Liver (tissue), 9 donors: Measurements from ENCODE around the gene RANBP3. TPM values are rescaled to one million over a fixed set of nuclear protein-coding genes. Genes with fewer than 3 reads are reported as not detected.

Experiments
- DNase-seq: peaks from one replicate; pipeline ENCODE4 v3.0.0-alpha.2; 2017; ENCODE audit warnings: low spot score
- H3K27ac ChIP-seq, 2 donors: one replicate each; pipeline ENCODE4 v1.7.0; 2013; ENCODE audit warnings: inconsistent platforms in 2 of 2, low read length in 2 of 2, control low read depth in 1 of 2, low read depth in 1 of 2, mild to moderate bottlenecking in 1 of 2
- H3K27me3 ChIP-seq, 4 donors: one replicate each; pipeline versions ENCODE4 v1.6.1 to v1.7.0; 2013; ENCODE audit warnings: low read length in 3 of 4, inconsistent platforms in 1 of 4, mild to moderate bottlenecking in 1 of 4, moderate library complexity in 1 of 4; ENCODE audit not compliant: control insufficient read depth in 4 of 4, insufficient read depth in 4 of 4
- H3K36me3 ChIP-seq, 4 donors: one replicate each; pipeline versions ENCODE4 v1.6.1 to v1.7.0; 2013; ENCODE audit warnings: low read length in 3 of 4, mild to moderate bottlenecking in 3 of 4, low read depth in 1 of 4, moderate library complexity in 1 of 4; ENCODE audit not compliant: control insufficient read depth in 4 of 4, insufficient read depth in 3 of 4
- H3K4me1 ChIP-seq, 4 donors: one replicate each; pipeline versions ENCODE4 v1.6.1 to v1.7.0; 2013; ENCODE audit warnings: low read length in 3 of 4, mild to moderate bottlenecking in 3 of 4, moderate library complexity in 1 of 4; ENCODE audit not compliant: control insufficient read depth in 4 of 4, insufficient read depth in 4 of 4
- H3K4me3 ChIP-seq, 3 donors: one replicate each; pipeline versions ENCODE4 v1.6.1 to v1.7.0; 2013; ENCODE audit warnings: low read length in 3 of 3, control low read depth in 1 of 3, low read depth in 1 of 3, mild to moderate bottlenecking in 1 of 3
- H3K9ac ChIP-seq, 2 donors: one replicate each; pipeline ENCODE4 v1.7.0; 2013; ENCODE audit warnings: low read length in 2 of 2, mild to moderate bottlenecking in 2 of 2, moderate library complexity in 2 of 2, control low read depth in 1 of 2, low read depth in 1 of 2
- H3K9me3 ChIP-seq, 4 donors: one replicate each; pipeline versions ENCODE4 v1.6.1 to v1.7.0; 2013; ENCODE audit warnings: low read length in 3 of 4; ENCODE audit not compliant: control insufficient read depth in 4 of 4
- ATF3 ChIP-seq: IDR thresholded peaks from 2 replicates; pipeline ENCODE4 v1.6.1; 2016; ENCODE audit warnings: antibody characterized with exemption
- CTCF ChIP-seq: fragments of 150-350 bp; IDR thresholded peaks from 2 replicates; pipeline ENCODE4 v1.5.1; 2017; ENCODE audit warnings: improper control_type of control experiment, low read depth, low read length; ENCODE audit not compliant: missing input control
- EGR1 ChIP-seq, 2 donors: IDR thresholded peaks; 2 replicates each; pipeline ENCODE4 v1.6.1; 2016 to 2018; ENCODE audit warnings: antibody characterized with exemption in 2 of 2, low read depth in 2 of 2
- FOXA1 ChIP-seq: IDR thresholded peaks from 2 replicates; pipeline ENCODE4 v1.6.1; 2016; ENCODE audit warnings: antibody characterized with exemption
- FOXA2 ChIP-seq: IDR thresholded peaks from 2 replicates; pipeline ENCODE4 v1.6.1; 2016; ENCODE audit warnings: antibody characterized with exemption
- GABPA ChIP-seq, 2 donors: IDR thresholded peaks in 1 of 2; conservative IDR thresholded peaks in 1 of 2; 2 replicates each; pipeline ENCODE4 v1.6.1; 2016; ENCODE audit warnings: antibody characterized with exemption in 2 of 2, mild to moderate bottlenecking in 1 of 2, moderate library complexity in 1 of 2
- HNF4A ChIP-seq, 2 donors: conservative IDR thresholded peaks; 2 replicates each; pipeline ENCODE4 v1.6.1; 2016; ENCODE audit warnings: antibody characterized with exemption in 2 of 2, mild to moderate bottlenecking in 2 of 2
- HNF4G ChIP-seq: IDR thresholded peaks from 2 replicates; pipeline ENCODE4 v1.6.1; 2016; ENCODE audit warnings: antibody characterized with exemption
- JUND ChIP-seq, 2 donors: IDR thresholded peaks; 2 replicates each; pipeline ENCODE4 v1.6.1; 2016; ENCODE audit warnings: antibody characterized with exemption in 2 of 2
- MAX ChIP-seq: IDR thresholded peaks from 2 replicates; pipeline ENCODE4 v1.6.1; 2016; ENCODE audit warnings: antibody characterized with exemption
- NR2F2 ChIP-seq: IDR thresholded peaks from 2 replicates; pipeline ENCODE4 v1.6.1; 2016; ENCODE audit warnings: antibody characterized with exemption
- RAD21 ChIP-seq, 2 donors: IDR thresholded peaks; 2 replicates each; pipeline ENCODE4 v1.6.1; 2016; ENCODE audit warnings: antibody characterized with exemption in 2 of 2, mild to moderate bottlenecking in 2 of 2
- REST ChIP-seq: IDR thresholded peaks from 2 replicates; pipeline ENCODE4 v1.6.1; 2016; ENCODE audit warnings: antibody characterized with exemption, mild to moderate bottlenecking
- RXRA ChIP-seq, 2 donors: IDR thresholded peaks; 2 replicates each; pipeline ENCODE4 v1.6.1; 2017 to 2018; ENCODE audit warnings: antibody characterized with exemption in 2 of 2, mild to moderate bottlenecking in 1 of 2
- SP1 ChIP-seq: IDR thresholded peaks from 2 replicates; pipeline ENCODE4 v1.6.1; 2018; ENCODE audit warnings: antibody characterized with exemption, mild to moderate bottlenecking
- TAF1 ChIP-seq: conservative IDR thresholded peaks from 2 replicates; pipeline ENCODE4 v1.6.1; 2016; ENCODE audit warnings: antibody characterized with exemption, mild to moderate bottlenecking
- YY1 ChIP-seq: IDR thresholded peaks from 2 replicates; pipeline ENCODE4 v1.6.1; 2016; ENCODE audit warnings: antibody characterized with exemption, mild to moderate bottlenecking
- ZBTB33 ChIP-seq: IDR thresholded peaks from 2 replicates; pipeline ENCODE4 v1.6.1; 2016; ENCODE audit warnings: antibody characterized with exemption
- WGBS: extraction: QIAGEN DNeasy Blood & Tissue Kit; methylation state at CpG from one replicate; pipeline ENCODE4 v1.1.7; 2013; 5-methylcytosine and 5-hydroxymethylcytosine counted together
- polyA plus RNA-seq, 2 donors: library from polyadenylated mRNA; stranded (reverse) in 1 of 2; unstranded in 1 of 2; fragments of 200-250 nt in 1 of 2; fragments of >200 nt in 1 of 2; fragmentation: Nextera tagmentation in 1 of 2; extraction: Ambion mirVana in 1 of 2; gene quantifications; one replicate each; pipeline versions ENCODE4 v1.2.1 to v1.2.3, GENCODE V29; 2013 to 2015
- total RNA-seq, 2 donors: library from RNA; depleted of rRNA; stranded (reverse); fragments of >200 nt; gene quantifications; one replicate each; pipeline ENCODE4 v1.2.3, GENCODE V29; 2014
- donor health status: healthy.
- donor health status: healthy.
- donor health status: healthy.
- donor health status: healthy.
- donor health status: healthy.

The RANBP3 gene
- total and polyA plus RNA-seq, 4 donors: 10.0 to 23.3 (median 20.7) TPM

GRCh38 chr19:5993201-5993600, 15.3 kb upstream of the RANBP3 start:
- no peaks in the 10 kb centered on the region for H3K27me3 ChIP-seq
- no peak for TF ChIP-seq HNF4A (conservative IDR thresholded peaks at IDR 0.05)
- no peak for TF ChIP-seq NR2F2
- TF ChIP-seq YY1: no peak
- no peak for TF ChIP-seq GABPA (IDR thresholded peaks at IDR 0.05 in 1 of 2, conservative IDR thresholded peaks at IDR 0.05 in 1 of 2)
- no peak for TF ChIP-seq ZBTB33
- no peak for TF ChIP-seq HNF4G
- no peak for TF ChIP-seq TAF1
- TF ChIP-seq CTCF: no peak
- TF ChIP-seq JUND (IDR thresholded peaks at IDR 0.05): no peak
- TF ChIP-seq EGR1 (IDR thresholded peaks at IDR 0.05; ENCODE audit: low read depth in 2 of 2): no peak
- no peak for TF ChIP-seq REST
- TF ChIP-seq FOXA1: no peak
- TF ChIP-seq MAX: no peak
- TF ChIP-seq SP1: no peak
- TF ChIP-seq RXRA (IDR thresholded peaks at IDR 0.05): no peak
- TF ChIP-seq FOXA2: no peak
- no peak for TF ChIP-seq ATF3
- TF ChIP-seq RAD21 (IDR thresholded peaks at IDR 0.05): no peak
- 87% methylated on average over 13 of the region's 13 CpGs for WGBS
- no peak overlapping the region for H3K27ac ChIP-seq
- H3K9me3 ChIP-seq: no peaks in the 10 kb centered on the region
- no peak overlapping the region for H3K9ac ChIP-seq
- no peaks in the 10 kb centered on the region for H3K4me1 ChIP-seq
- H3K36me3 ChIP-seq: no peaks in the 10 kb centered on the region
- no peak overlapping the region for H3K4me3 ChIP-seq
- no peak for DNase-seq
